ENCODE results near the gene KMT2D.

The KMT2D gene

GRCh38 chr12:49033611-49034285, 26.8 kb downstream of the KMT2D start:
- DNase-seq, result no peak

- no peak for DNase-seq
These were observed 27.7 kb downstream of the KMT2D start for GRCh38 chr12:49032679-49033447.

GRCh38 chr12:49032276-49032675, 28.3 kb downstream of the KMT2D start:
- no peak for DNase-seq

- DNase-seq, result no peak
These were observed 28.9 kb downstream of the KMT2D start for GRCh38 chr12:49031573-49032161.

GRCh38 chr12:49030714-49031572, 29.7 kb downstream of the KMT2D start:
- no peak for DNase-seq

GRCh38 chr12:49030119-49030518, 30.5 kb downstream of the KMT2D start:
- no peak for DNase-seq

- DNase-seq, result no peak
These were observed 31.8 kb downstream of the KMT2D start for GRCh38 chr12:49028666-49029275.

GRCh38 chr12:49027846-49028555, 32.6 kb downstream of the KMT2D start:
- no peak for DNase-seq

GRCh38 chr12:49026678-49027480, 33.7 kb downstream of the KMT2D start:
- no peak for DNase-seq

- DNase-seq, result no peak
These were observed 34.5 kb downstream of the KMT2D start for GRCh38 chr12:49026101-49026500.

GRCh38 chr12:49025463-49025862, 35.1 kb downstream of the KMT2D start:
- no peak for DNase-seq

GRCh38 chr12:49024543-49024942, 36.1 kb downstream of the KMT2D start:
- no peak for DNase-seq

- no peak for DNase-seq
These were observed 36.8 kb downstream of the KMT2D start for GRCh38 chr12:49023812-49024211.

- no peak for DNase-seq
These were observed 37.9 kb downstream of the KMT2D start for GRCh38 chr12:49022558-49023178.

GRCh38 chr12:49021292-49021915, 39.2 kb downstream of the KMT2D start:
- no peak for DNase-seq

- DNase-seq, result no peak
These were observed 40.2 kb downstream of the KMT2D start for GRCh38 chr12:49020441-49020840.

GRCh38 chr12:49019443-49020324, 40.9 kb downstream of the KMT2D start:
- no peak for DNase-seq

- no peak for DNase-seq
These were observed 41.5 kb downstream of the KMT2D start for GRCh38 chr12:49019120-49019430.
